IPS-18a (cell line): Measurements from ENCODE around the gene PKIB.

Experiments
- H3K27ac ChIP-seq: one replicate; pipeline ENCODE4 v1.5.1; 2013; ENCODE audit warnings: low read length
- H3K27me3 ChIP-seq: one replicate; pipeline ENCODE4 v1.6.1; 2013; ENCODE audit warnings: mild to moderate bottlenecking, low read length; ENCODE audit not compliant: control insufficient read depth, insufficient read depth
- H3K36me3 ChIP-seq: one replicate; pipeline ENCODE4 v1.6.1; 2013; ENCODE audit warnings: low read depth, low read length; ENCODE audit not compliant: control insufficient read depth
- H3K4me1 ChIP-seq: one replicate; pipeline ENCODE4 v1.6.1; 2013; ENCODE audit warnings: low read depth, low read length; ENCODE audit not compliant: control insufficient read depth
- H3K4me3 ChIP-seq: one replicate; pipeline ENCODE4 v1.5.1; 2013; ENCODE audit warnings: low read length
- H3K9ac ChIP-seq: one replicate; pipeline ENCODE4 v1.6.1; 2013; ENCODE audit warnings: mild to moderate bottlenecking, low read length, moderate library complexity
- H3K9me3 ChIP-seq: one replicate; pipeline ENCODE4 v1.6.1; 2013; ENCODE audit warnings: low read depth, low read length; ENCODE audit not compliant: control insufficient read depth

Gene PKIB

DNA sequence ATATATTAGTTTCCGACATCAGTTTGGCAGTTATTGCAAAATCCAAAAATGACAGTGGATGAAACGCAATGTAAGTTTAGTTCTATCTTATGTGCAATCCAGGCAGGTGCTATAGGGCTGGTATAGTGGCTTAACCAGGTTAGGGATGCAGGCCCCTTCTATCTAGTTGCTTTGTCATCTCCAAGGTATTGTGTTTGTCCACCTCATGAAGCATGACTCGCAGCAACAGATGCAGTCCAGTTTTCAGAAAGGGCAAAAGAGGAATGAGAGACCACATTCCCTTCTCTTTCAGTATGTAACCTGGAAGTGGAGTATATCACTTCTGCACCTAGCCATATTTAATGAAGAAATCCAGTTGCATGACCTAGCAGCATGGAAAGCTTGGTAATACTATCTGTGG is 59.7 kb downstream of the PKIB start:
- Histone ChIP-seq H3K9me3 (no peaks in the 10 kb centered on the region), H3K36me3 (no peaks in the 10 kb centered on the region)

GRCh38 chr6:122671251-122671650 is 61.0 kb downstream of the PKIB start:
- H3K36me3 ChIP-seq, result no peaks in the 10 kb centered on the region
- no peaks in the 10 kb centered on the region for H3K4me1 ChIP-seq
- no peaks in the 10 kb centered on the region for H3K9me3 ChIP-seq
- H3K27me3 ChIP-seq, result no peaks in the 10 kb centered on the region
- no peak overlapping the region for H3K9ac ChIP-seq
- no peak overlapping the region for H3K4me3 ChIP-seq
- no peak overlapping the region for H3K27ac ChIP-seq

More for the DNA sequence above, 59.7 kb downstream of the PKIB start:
- Histone ChIP-seq H3K9ac (no peak overlapping the region), H3K27ac (no peak overlapping the region), H3K4me1 (no peaks in the 10 kb centered on the region), H3K4me3 (no peak overlapping the region), H3K27me3 (no peaks in the 10 kb centered on the region)

DNA sequence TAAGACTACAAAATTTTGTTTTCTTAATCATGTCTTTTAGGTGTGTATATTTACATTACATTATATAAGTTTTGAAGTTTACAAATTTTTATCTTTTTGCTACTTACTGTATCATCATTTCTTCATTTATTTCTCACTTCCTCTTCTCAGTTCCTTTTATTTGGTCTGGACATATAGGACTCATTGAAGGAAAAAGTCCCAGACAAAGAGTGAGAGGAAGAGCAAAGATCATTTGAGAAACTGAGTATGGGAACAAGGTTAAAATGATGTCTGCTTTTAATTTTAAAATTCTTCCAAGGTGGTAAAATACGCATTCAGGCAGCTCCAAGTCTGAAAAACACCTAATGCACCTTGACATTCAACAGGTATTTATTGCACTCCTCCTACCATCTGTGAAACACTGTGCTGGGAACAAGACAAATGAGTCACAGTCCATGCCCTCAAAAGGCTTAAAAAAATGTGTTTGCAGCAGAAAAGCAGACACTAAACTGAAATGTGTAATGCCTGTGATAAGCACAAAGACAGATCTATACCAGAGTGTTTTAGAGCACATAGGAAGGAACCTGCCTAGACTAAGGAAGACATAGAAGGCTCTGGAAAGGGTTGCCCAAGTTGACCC is 63.2 kb downstream of the PKIB start:
- Histone ChIP-seq H3K27ac (no peak overlapping the region), H3K27me3 (no peaks in the 10 kb centered on the region), H3K36me3 (no peaks in the 10 kb centered on the region), H3K9ac (no peak overlapping the region), H3K9me3 (no peaks in the 10 kb centered on the region), H3K4me1 (no peaks in the 10 kb centered on the region), H3K4me3 (no peak overlapping the region)

DNA sequence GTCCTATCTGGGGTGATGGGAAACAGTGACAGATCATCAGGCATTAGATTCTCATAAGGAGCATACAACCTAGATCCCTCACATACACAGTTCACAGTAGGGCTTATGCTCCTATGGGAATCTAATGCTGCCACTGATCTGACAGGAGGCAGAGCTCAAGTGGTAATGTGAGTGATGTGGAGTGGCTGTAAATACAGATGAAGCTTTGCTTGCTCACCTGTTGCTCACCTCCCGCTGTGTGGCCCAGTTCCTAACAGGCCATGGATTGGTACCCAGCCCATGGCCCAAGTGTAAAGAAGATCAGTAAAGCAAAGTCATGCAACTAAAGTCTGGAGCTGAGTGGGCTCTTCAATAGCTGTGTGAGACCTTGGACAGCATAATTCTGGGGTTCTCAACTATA is 65.9 kb downstream of the PKIB start:
- H3K27ac ChIP-seq, result no peak overlapping the region
- H3K9me3 ChIP-seq, result no peaks in the 10 kb centered on the region
- H3K27me3 ChIP-seq, result no peaks in the 10 kb centered on the region
- H3K4me1 ChIP-seq, result no peaks in the 10 kb centered on the region
- no peaks in the 10 kb centered on the region for H3K36me3 ChIP-seq
- no peak overlapping the region for H3K4me3 ChIP-seq
- H3K9ac ChIP-seq, result no peak overlapping the region

- H3K9me3 ChIP-seq, result no peaks in the 10 kb centered on the region
- H3K27me3 ChIP-seq, result no peaks in the 10 kb centered on the region
These were observed 66.5 kb downstream of the PKIB start for GRCh38 chr6:122676688-122677087.

DNA sequence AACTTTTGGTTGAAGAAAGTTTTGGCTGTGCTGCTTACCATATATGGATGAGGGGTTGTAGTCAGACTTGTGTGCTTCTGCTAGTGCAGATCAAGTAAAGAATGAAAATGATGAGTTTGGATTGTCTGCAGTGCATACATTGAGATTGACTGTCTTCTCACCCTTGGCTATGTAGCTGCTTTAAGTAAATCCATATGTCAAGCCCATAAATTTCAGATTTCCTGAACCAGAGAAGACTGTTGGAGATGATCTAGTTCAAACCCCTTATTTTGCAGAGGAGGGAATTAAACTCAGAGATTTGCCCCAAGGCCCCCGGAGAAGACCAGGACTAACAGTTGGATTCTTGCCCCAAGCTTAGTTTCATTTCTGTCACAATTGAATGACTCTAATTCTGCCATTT is 67.2 kb downstream of the PKIB start:
- no peak overlapping the region for H3K27ac ChIP-seq

More at GRCh38 chr6:122676688-122677087, 66.5 kb downstream of the PKIB start:
- H3K4me1 ChIP-seq, result no peaks in the 10 kb centered on the region
- H3K36me3 ChIP-seq, result no peaks in the 10 kb centered on the region
- no peak overlapping the region for H3K9ac ChIP-seq
- H3K4me3 ChIP-seq, result no peak overlapping the region
- H3K27ac ChIP-seq, result no peak overlapping the region

DNA sequence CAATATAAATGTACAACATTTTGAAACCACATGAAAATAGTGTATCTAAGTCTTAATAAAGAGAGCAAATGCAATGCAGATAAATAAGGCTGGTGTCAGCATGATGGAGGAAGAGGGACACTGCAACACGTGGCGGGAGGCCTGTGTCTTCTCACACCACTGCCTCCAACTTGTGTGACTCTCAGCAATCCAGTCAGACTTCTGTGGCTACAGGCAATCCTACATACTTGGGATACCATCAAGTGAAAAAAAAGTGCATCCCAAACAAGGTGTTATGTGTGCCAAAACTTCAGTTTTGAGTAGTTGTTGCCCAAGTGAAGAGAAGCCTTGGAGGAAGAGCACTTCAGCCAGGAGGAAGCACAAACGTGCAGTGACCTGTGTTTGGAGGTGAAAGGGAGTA is 68.6 kb downstream of the PKIB start:
- no peak overlapping the region for H3K27ac ChIP-seq
- no peak overlapping the region for H3K4me3 ChIP-seq
- no peaks in the 10 kb centered on the region for H3K4me1 ChIP-seq
- no peaks in the 10 kb centered on the region for H3K9me3 ChIP-seq
- H3K27me3 ChIP-seq, result no peaks in the 10 kb centered on the region
- no peak overlapping the region for H3K9ac ChIP-seq
- H3K36me3 ChIP-seq, result no peaks in the 10 kb centered on the region

More for the DNA sequence above, 67.2 kb downstream of the PKIB start:
- Histone ChIP-seq H3K4me1 (no peaks in the 10 kb centered on the region), H3K36me3 (no peaks in the 10 kb centered on the region), H3K9ac (no peak overlapping the region), H3K27me3 (no peaks in the 10 kb centered on the region), H3K9me3 (no peaks in the 10 kb centered on the region), H3K4me3 (no peak overlapping the region)

DNA sequence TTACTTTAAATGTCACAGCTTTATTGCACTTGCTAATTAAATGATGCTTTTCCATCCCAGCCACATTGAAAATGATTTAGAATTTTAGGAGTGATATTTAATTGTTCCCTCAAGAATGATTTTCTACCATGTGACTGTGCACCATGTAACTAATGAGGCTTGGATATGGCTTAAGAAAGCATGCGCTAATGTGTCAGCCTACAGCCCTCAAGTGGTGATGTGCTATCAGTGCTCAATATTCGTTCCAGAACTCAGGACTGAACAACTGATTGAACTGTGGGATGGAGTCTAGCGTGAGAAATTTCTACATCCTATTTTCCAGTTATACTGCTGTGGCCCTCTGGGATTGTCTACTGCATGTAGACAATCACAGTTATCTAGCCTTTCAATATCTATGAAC is 71.5 kb downstream of the PKIB start:
- H3K27ac ChIP-seq, result no peak overlapping the region
- H3K9me3 ChIP-seq, result no peaks in the 10 kb centered on the region
- H3K9ac ChIP-seq, result no peak overlapping the region
- no peak overlapping the region for H3K4me3 ChIP-seq
- no peaks in the 10 kb centered on the region for H3K36me3 ChIP-seq
- no peaks in the 10 kb centered on the region for H3K4me1 ChIP-seq
- no peaks in the 10 kb centered on the region for H3K27me3 ChIP-seq

- H3K27ac ChIP-seq, result no peak overlapping the region
- H3K4me1 ChIP-seq, result no peaks in the 10 kb centered on the region
- H3K27me3 ChIP-seq, result no peaks in the 10 kb centered on the region
- no peaks in the 10 kb centered on the region for H3K9me3 ChIP-seq
- no peak overlapping the region for H3K9ac ChIP-seq
- H3K4me3 ChIP-seq, result no peak overlapping the region
- H3K36me3 ChIP-seq, result no peaks in the 10 kb centered on the region
These were observed 73.9 kb downstream of the PKIB start for GRCh38 chr6:122683989-122684651.

DNA sequence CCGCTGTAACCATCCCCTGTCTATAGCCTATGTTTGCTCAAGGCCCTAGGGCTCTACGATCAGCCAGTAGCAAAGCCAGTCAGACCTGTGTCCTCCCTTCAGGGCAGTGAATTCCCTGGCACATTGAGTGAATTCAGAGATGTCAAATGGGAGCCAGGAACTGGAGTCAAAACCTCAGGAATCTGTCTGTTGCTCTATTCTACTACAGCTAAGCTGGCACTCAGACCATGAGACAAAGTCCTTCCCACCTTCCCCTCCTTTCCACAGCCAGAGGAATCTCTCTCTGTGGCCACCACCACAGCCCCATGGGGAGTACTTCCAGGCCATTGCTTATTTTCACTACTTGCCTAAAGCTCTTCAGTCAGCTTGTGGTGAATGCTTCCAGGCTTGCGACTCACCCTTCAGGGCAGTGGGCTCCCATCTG is 82.0 kb downstream of the PKIB start:
- Histone ChIP-seq H3K4me1 (no peaks in the 10 kb centered on the region), H3K9ac (no peak overlapping the region), H3K27me3 (no peaks in the 10 kb centered on the region), H3K27ac (no peak overlapping the region), H3K9me3 (no peaks in the 10 kb centered on the region), H3K36me3 (no peaks in the 10 kb centered on the region), H3K4me3 (no peak overlapping the region)

DNA sequence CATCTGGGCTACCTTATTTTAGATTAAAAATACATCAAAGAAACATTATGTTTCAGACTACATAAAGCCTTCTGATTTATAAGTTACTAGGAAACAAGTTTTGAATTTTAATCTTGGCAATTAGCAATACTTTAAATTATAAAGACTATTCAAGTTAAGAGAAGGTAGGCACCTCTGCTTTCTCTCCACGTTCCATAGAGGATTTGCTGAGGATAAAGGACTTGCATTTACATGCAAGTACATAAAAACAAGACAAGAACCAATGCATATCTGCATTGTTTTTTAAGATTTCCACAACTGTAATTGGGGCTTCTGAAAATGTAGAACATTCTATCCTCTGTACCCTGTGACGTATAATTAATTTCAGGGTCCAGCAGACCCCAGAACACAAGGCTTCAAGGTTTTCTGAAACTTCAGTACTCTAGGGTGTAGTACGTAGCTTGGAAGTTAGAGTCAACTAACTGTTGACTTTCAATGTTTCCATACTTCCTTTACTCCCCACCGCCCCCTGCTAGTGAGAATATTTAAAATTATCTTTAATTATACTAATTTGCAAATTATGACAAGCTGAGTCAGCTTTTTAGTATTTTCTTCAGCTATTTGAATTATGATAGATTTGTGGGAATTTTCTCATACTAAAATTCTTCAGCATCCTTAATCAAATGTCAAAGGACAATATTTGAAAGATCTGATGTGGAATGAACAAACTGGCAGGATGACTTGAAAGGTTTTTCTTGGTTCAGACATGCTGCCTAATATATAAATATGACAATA is 82.8 kb downstream of the PKIB start:
- Histone ChIP-seq H3K36me3 (no peaks in the 10 kb centered on the region), H3K4me3 (no peak overlapping the region), H3K4me1 (no peaks in the 10 kb centered on the region), H3K27me3 (no peaks in the 10 kb centered on the region), H3K27ac (no peak overlapping the region), H3K9me3 (no peaks in the 10 kb centered on the region), H3K9ac (no peak overlapping the region)
